ENCODE data around the gene NOTCH4. TPM values are rescaled to one million over a fixed set of nuclear protein-coding genes. Genes with fewer than 3 reads are reported as not detected.

NOTCH4 gene
- total and polyA plus RNA-seq, 12 donors, result 7.1 to 136 (median 20.2) TPM

DNA sequence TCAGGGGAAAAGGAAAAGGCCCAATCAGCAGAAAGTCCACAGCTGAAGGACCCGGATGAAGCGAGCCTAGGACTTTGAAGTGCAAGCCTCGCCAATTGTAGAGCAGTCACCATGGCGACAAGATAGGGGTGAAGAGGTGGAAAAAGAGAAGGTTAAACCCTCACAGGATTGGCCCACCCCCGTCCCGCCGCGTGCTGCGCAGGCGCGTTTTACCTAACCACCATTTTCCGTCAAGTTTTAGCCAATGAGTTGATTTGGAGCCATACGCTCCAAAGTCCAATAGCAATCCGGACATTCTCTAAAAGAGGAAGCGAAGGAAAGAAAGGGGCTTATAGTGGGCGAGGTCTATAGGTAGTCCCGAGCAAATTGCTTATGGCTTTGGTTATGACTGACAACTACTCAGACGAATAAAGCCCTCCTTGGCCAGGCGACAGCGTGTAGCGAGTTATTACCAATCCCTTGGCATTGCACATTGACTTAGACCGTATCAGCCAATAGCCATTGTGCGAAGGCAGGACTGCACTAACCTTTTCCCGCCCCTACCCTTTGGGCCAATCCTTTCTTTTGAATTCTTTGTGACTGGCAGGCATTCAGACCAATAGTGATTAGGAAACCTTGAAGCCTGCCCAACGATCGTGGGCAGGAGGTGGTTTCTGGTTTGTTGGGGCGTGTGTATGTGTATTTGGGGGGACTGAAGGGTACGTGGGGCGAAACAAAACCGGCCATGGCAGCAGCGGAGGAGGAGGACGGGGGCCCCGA lies 45.9 kb downstream of the NOTCH4 start, which contains the start of gene RNF5:
RNF5 (plus strand) TSS at position 618 of the 759 bp plus-strand sequence; CDS start at position 725, 107 bp downstream.
- DNase-seq, result peak; percentile 96 to 100 (median 99)
- WGBS, 4 donors, result 0 to 1% (median 0%) methylated on average over 33 of the region's 33 CpGs
- Histone ChIP-seq H3K36me3 (replicated peaks in 1 of 2) (peaks cover 0 to 31% of the 10 kb centered on the region in 2 donors), H3K27ac (peak within 1 kb of the TSS; percentile 87 to 98 (median 94)), H3K4me1 (replicated peaks in 1 of 2) (peaks cover 33 to 42% of the 10 kb centered on the region in 2 donors), H3K27me3 (no peaks in the 10 kb centered on the region), H3K9me3 (replicated peaks in 1 of 3) (no peaks in the 10 kb centered on the region), H3K4me3 (peak within 1 kb of the TSS; percentile 32 to 84 (median 54))
- TF ChIP-seq POLR2A (IDR thresholded peaks at IDR 0.05), result peak in 1 of 2 donors; percentile 56
- TF ChIP-seq, protein P1, sequence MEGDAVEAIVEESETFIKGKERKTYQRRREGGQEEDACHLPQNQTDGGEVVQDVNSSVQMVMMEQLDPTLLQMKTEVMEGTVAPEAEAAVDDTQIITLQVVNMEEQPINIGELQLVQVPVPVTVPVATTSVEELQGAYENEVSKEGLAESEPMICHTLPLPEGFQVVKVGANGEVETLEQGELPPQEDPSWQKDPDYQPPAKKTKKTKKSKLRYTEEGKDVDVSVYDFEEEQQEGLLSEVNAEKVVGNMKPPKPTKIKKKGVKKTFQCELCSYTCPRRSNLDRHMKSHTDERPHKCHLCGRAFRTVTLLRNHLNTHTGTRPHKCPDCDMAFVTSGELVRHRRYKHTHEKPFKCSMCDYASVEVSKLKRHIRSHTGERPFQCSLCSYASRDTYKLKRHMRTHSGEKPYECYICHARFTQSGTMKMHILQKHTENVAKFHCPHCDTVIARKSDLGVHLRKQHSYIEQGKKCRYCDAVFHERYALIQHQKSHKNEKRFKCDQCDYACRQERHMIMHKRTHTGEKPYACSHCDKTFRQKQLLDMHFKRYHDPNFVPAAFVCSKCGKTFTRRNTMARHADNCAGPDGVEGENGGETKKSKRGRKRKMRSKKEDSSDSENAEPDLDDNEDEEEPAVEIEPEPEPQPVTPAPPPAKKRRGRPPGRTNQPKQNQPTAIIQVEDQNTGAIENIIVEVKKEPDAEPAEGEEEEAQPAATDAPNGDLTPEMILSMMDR (IDR thresholded peaks at IDR 0.05), result no peak
- intact Hi-C loops (cut with DNase I), result no loop called here

GRCh38 chr6:32177183-32177787 lies 46.6 kb downstream of the NOTCH4 start:
- peak in 5 of 7 donors; percentile 34 to 70 (median 57) for DNase-seq

GRCh38 chr6:32176476-32177182 lies 47.2 kb downstream of the NOTCH4 start:
- TF ChIP-seq, protein P1 (IDR thresholded peaks at IDR 0.05), result no peak
- TF ChIP-seq POLR2A (IDR thresholded peaks at IDR 0.05), result no peak
- Histone ChIP-seq H3K27ac (peak overlapping the region; percentile 87 to 98 (median 94)), H3K36me3 (replicated peaks in 1 of 2) (peaks cover 0 to 19% of the 10 kb centered on the region in 2 donors), H3K4me1 (replicated peaks in 1 of 2) (peaks cover 33 to 46% of the 10 kb centered on the region in 2 donors), H3K27me3 (no peaks in the 10 kb centered on the region), H3K4me3 (peak overlapping the region in 2 of 4 donors; percentile 4 to 84), H3K9me3 (replicated peaks in 1 of 3) (no peaks in the 10 kb centered on the region)
- intact Hi-C loops (cut with DNase I), result no loop called here
- 19 to 25% (median 25%) methylated on average over 5 of the region's 5 CpGs for WGBS, 4 donors
- DNase-seq, result peak in 1 of 7 donors; percentile 47

More at GRCh38 chr6:32177183-32177787, 46.6 kb downstream of the NOTCH4 start:
- H3K27ac ChIP-seq, result peak overlapping the region; percentile 87 to 98 (median 94)
- H3K36me3 ChIP-seq (replicated peaks in 1 of 2), result peaks cover 0 to 24% of the 10 kb centered on the region in 2 donors
- H3K4me1 ChIP-seq (replicated peaks in 1 of 2), result peaks cover 33 to 46% of the 10 kb centered on the region in 2 donors
- no peaks in the 10 kb centered on the region for H3K27me3 ChIP-seq
- intact Hi-C loops (cut with DNase I), result no loop called here
- 0 to 1% (median 0%) methylated on average over 20 of the region's 20 CpGs for WGBS, 4 donors
- H3K9me3 ChIP-seq (replicated peaks in 1 of 3), result no peaks in the 10 kb centered on the region
- H3K4me3 ChIP-seq, result peak overlapping the region in 2 of 4 donors; percentile 4 to 84
- TF ChIP-seq, protein P1 (IDR thresholded peaks at IDR 0.05), result no peak
- peak in 1 of 2 donors; percentile 40 for TF ChIP-seq POLR2A (IDR thresholded peaks at IDR 0.05)

All from adrenal gland (tissue), 12 donors.